ENCODE results near the gene RREB1. TPM values are rescaled to one million over a fixed set of nuclear protein-coding genes. Genes with fewer than 3 reads are reported as not detected.

Gene RREB1
- total RNA-seq, 2 experiments from 2014 or later: 18.7 to 19.7 TPM

- ATAC-seq (no peak), DNase-seq (no peak)
- TF ChIP-seq CTCF (IDR thresholded peaks at IDR 0.05): no peak
- Mint-ChIP-seq H3K4me1 (ENCODE audit: low read depth) (peaks cover 50% of the 10 kb centered on the region), H3K4me3 (no peak overlapping the region), H3K36me3 (ENCODE audit: low read depth) (peaks cover 28% of the 10 kb centered on the region), H3K27me3 (no peaks in the 10 kb centered on the region), H3K27ac (no peak overlapping the region), H3K9me3 (no peaks in the 10 kb centered on the region)
- intact Hi-C loops (cut with micrococcal nuclease): no loop called here
- POLR2A ChIA-PET: interaction anchor here (0.9 to 1.5 kb wide), 4 partner anchors 8 to 18 kb away, joined by 3 to 6 read pairs (median 4); no protein-coding TSS in a partner anchor
- CTCF ChIA-PET: interaction anchor here (0.7 to 0.8 kb wide), 2 partner anchors 12 to 13 kb away, joined by 3 to 4 read pairs; no protein-coding TSS in a partner anchor
Observed at GRCh38 chr6:7119272-7119801, 11.6 kb downstream of the RREB1 start.

- intact Hi-C loops (cut with micrococcal nuclease): no loop called here
- ChIA-PET CTCF (interaction anchor here (1.2 to 1.4 kb wide), 2 partner anchors 13 to 34 kb away, joined by 3 read pairs; no protein-coding TSS in a partner anchor), POLR2A (interaction anchor here (1.0 to 1.6 kb wide), 4 partner anchors 10 to 15 kb away, joined by 3 to 6 read pairs (median 4); no protein-coding TSS in a partner anchor)
- no peak for ATAC-seq
- no peak for DNase-seq
- Mint-ChIP-seq H3K27me3 (no peaks in the 10 kb centered on the region), H3K4me3 (no peak overlapping the region), H3K36me3 (ENCODE audit: low read depth) (peaks cover 40% of the 10 kb centered on the region), H3K27ac (no peak overlapping the region), H3K9me3 (no peaks in the 10 kb centered on the region), H3K4me1 (ENCODE audit: low read depth) (peaks cover 40% of the 10 kb centered on the region)
- TF ChIP-seq CTCF (IDR thresholded peaks at IDR 0.05): no peak
Observed at GRCh38 chr6:7121700-7122241, 14.0 kb downstream of the RREB1 start.

- Mint-ChIP-seq H3K27ac (no peak overlapping the region), H3K9me3 (no peaks in the 10 kb centered on the region), H3K27me3 (no peaks in the 10 kb centered on the region), H3K4me1 (ENCODE audit: low read depth) (peaks cover 46% of the 10 kb centered on the region), H3K4me3 (no peak overlapping the region), H3K36me3 (ENCODE audit: low read depth) (peaks cover 42% of the 10 kb centered on the region)
- ChIA-PET POLR2A (interaction anchor here (2.2 kb wide), 1 partner anchor 15 kb away, joined by 5 read pairs; no protein-coding TSS in a partner anchor), CTCF (no interaction called here)
- TF ChIP-seq CTCF (IDR thresholded peaks at IDR 0.05): no peak
- DNase-seq (no peak), ATAC-seq (no peak)
- intact Hi-C loops (cut with micrococcal nuclease): no loop called here
Observed at GRCh38 chr6:7122684-7123083, 14.9 kb downstream of the RREB1 start.

GRCh38 chr6:7124114-7124513 is 16.4 kb downstream of the RREB1 start:
- Mint-ChIP-seq H3K9me3 (no peaks in the 10 kb centered on the region), H3K4me3 (no peak overlapping the region), H3K4me1 (ENCODE audit: low read depth) (peaks cover 55% of the 10 kb centered on the region), H3K36me3 (ENCODE audit: low read depth) (peaks cover 51% of the 10 kb centered on the region), H3K27ac (no peak overlapping the region), H3K27me3 (no peaks in the 10 kb centered on the region)
- TF ChIP-seq CTCF (IDR thresholded peaks at IDR 0.05): no peak
- DNase-seq (no peak), ATAC-seq (no peak)
- intact Hi-C loops (cut with micrococcal nuclease): no loop called here
- CTCF ChIA-PET: interaction anchor here (0.8 to 1.3 kb wide), 4 partner anchors 9 to 114 kb away, joined by 3 to 4 read pairs (median 3); no protein-coding TSS in a partner anchor
- POLR2A ChIA-PET: interaction anchor here (1.1 to 2.2 kb wide), 3 partner anchors 9 to 13 kb away, joined by 3 to 5 read pairs (median 3); no protein-coding TSS in a partner anchor

GRCh38 chr6:7124636-7125035 is 16.9 kb downstream of the RREB1 start:
- ATAC-seq (no peak), DNase-seq (no peak)
- no peaks in the 10 kb centered on the region for H3K9me3 Mint-ChIP-seq
- H3K36me3 Mint-ChIP-seq (ENCODE audit: low read depth): peaks cover 49% of the 10 kb centered on the region
- no peak overlapping the region for H3K4me3 Mint-ChIP-seq
- no peak for TF ChIP-seq CTCF (IDR thresholded peaks at IDR 0.05)
- POLR2A ChIA-PET: interaction anchor here (1.1 kb wide), 2 partner anchors 10 kb away, joined by 3 read pairs; no protein-coding TSS in a partner anchor
- no peak overlapping the region for H3K27ac Mint-ChIP-seq
- CTCF ChIA-PET: interaction anchor here (0.8 to 1.3 kb wide), 3 partner anchors 10 to 12 kb away, joined by 3 to 4 read pairs (median 3); no protein-coding TSS in a partner anchor
- intact Hi-C loops (cut with micrococcal nuclease): no loop called here
- H3K4me1 Mint-ChIP-seq (ENCODE audit: low read depth): peaks cover 55% of the 10 kb centered on the region
- H3K27me3 Mint-ChIP-seq: no peaks in the 10 kb centered on the region
